WTC11 (cell line): ENCODE results near the gene FHIT. TPM values are rescaled to one million over a fixed set of nuclear protein-coding genes. Genes with fewer than 3 reads are reported as not detected.

Experiments
- ATAC-seq: fragments of 200-7000 bp; cut with Tn5 transposase; 2 replicates; pipeline ENCODE4 v1.10.0; 2021; ENCODE audit warnings: mild to moderate bottlenecking, moderate library complexity
- CTCF ChIA-PET: fragments of 300-600 bp; sonication (Branson Sonifier 250); formaldehyde crosslinking; loops from one replicate; lab custom pipeline; 2021; ENCODE audit warnings: antibody characterized with exemption; lab: Charles Lee
- POLR2A ChIA-PET: fragments of 350-600 bp; sonication (Branson Sonifier 250); formaldehyde crosslinking; loops from one replicate; lab custom pipeline; 2021; ENCODE audit warnings: antibody characterized with exemption; lab: Charles Lee
- DNase-seq: peaks from one replicate; pipeline ENCODE4 v3.0.0; 2021; ENCODE audit warnings: low spot score
- H3K27ac Mint-ChIP-seq: 2 replicates; pipeline ENCODE4 v1.8.0; 2021; ENCODE audit warnings: mixed read lengths
- H3K27me3 Mint-ChIP-seq: 2 replicates; pipeline ENCODE4 v1.8.0; 2021; ENCODE audit warnings: low read depth, mild to moderate bottlenecking, moderate library complexity, mixed read lengths
- H3K36me3 Mint-ChIP-seq: 2 replicates; pipeline ENCODE4 v1.8.0; 2021; ENCODE audit warnings: mixed read lengths
- H3K4me1 Mint-ChIP-seq: 2 replicates; pipeline ENCODE4 v1.8.0; 2022; ENCODE audit warnings: mixed read lengths
- H3K4me3 Mint-ChIP-seq: 2 replicates; pipeline ENCODE4 v1.8.0; 2021; ENCODE audit warnings: mild to moderate bottlenecking, moderate library complexity, mixed read lengths
- H3K9me3 Mint-ChIP-seq: 2 replicates; pipeline ENCODE4 v1.8.0; 2021; ENCODE audit warnings: mixed read lengths
- CDX4 ChIP-seq: fragments of 250-450 bp; sonication (Bioruptor Pico); IDR thresholded peaks from 2 replicates; pipeline ENCODE4 v1.9.0; 2021; ENCODE audit warnings: moderate library complexity, mild to moderate bottlenecking, inconsistent platforms, borderline replicate concordance
- EMX1 ChIP-seq: fragments of 250-450 bp; sonication (Bioruptor Pico); IDR thresholded peaks from 2 replicates; pipeline ENCODE4 v1.8.0; 2021; ENCODE audit warnings: mild to moderate bottlenecking
- FOXJ3 ChIP-seq: sonication (generic); formaldehyde crosslinking; IDR thresholded peaks from 2 replicates; pipeline ENCODE4 v1.9.0; 2021; ENCODE audit warnings: missing genetic modification reagents, mild to moderate bottlenecking, borderline replicate concordance
- FOXP1 ChIP-seq: sonication (generic); formaldehyde crosslinking; IDR thresholded peaks from 2 replicates; pipeline ENCODE4 v1.8.0; 2022; ENCODE audit warnings: missing genetic modification reagents, mild to moderate bottlenecking, moderate library complexity, borderline replicate concordance
- HMGXB4 ChIP-seq: sonication (generic); formaldehyde crosslinking; IDR thresholded peaks from 2 replicates; pipeline ENCODE4 v1.8.1; 2023; ENCODE audit warnings: mild to moderate bottlenecking, moderate library complexity, missing genetic modification reagents
- JUN ChIP-seq: sonication (generic); formaldehyde crosslinking; IDR thresholded peaks from 2 replicates; pipeline ENCODE4 v1.8.0; 2023; ENCODE audit warnings: mild to moderate bottlenecking, missing genetic modification reagents
- MLX ChIP-seq: sonication (generic); formaldehyde crosslinking; IDR thresholded peaks from 2 replicates; pipeline ENCODE4 v1.8.1; 2023; ENCODE audit warnings: mild to moderate bottlenecking, missing genetic modification reagents, moderate library complexity
- MXD4 ChIP-seq: fragments of 250-450 bp; sonication (Bioruptor Pico); IDR thresholded peaks from 2 replicates; pipeline ENCODE4 v1.8.0; 2021; ENCODE audit warnings: mild to moderate bottlenecking, moderate library complexity, borderline replicate concordance
- NFE2L1 ChIP-seq: sonication (generic); formaldehyde crosslinking; IDR thresholded peaks from 2 replicates; pipeline ENCODE4 v1.8.1; 2023; ENCODE audit warnings: missing genetic modification reagents
- NR1H2 ChIP-seq: sonication (generic); formaldehyde crosslinking; IDR thresholded peaks from 2 replicates; pipeline ENCODE4 v1.9.0; 2021; ENCODE audit warnings: mild to moderate bottlenecking, moderate library complexity, missing genetic modification reagents
- RORB ChIP-seq: fragments of 250-450 bp; sonication (Bioruptor Pico); IDR thresholded peaks from 2 replicates; pipeline ENCODE4 v1.9.0; 2021; ENCODE audit warnings: mild to moderate bottlenecking
- SMAD3 ChIP-seq: sonication (generic); formaldehyde crosslinking; IDR thresholded peaks from 2 replicates; pipeline ENCODE4 v1.8.0; 2022; ENCODE audit warnings: missing genetic modification reagents, mild to moderate bottlenecking, borderline replicate concordance
- SMAD4 ChIP-seq: sonication (generic); formaldehyde crosslinking; IDR thresholded peaks from 2 replicates; pipeline ENCODE4 v1.8.0; 2022; ENCODE audit warnings: mild to moderate bottlenecking, missing genetic modification reagents
- USF1 ChIP-seq: sonication (generic); formaldehyde crosslinking; IDR thresholded peaks from 2 replicates; pipeline ENCODE4 v1.8.0; 2022; ENCODE audit warnings: mild to moderate bottlenecking, missing genetic modification reagents
- ZNF121 ChIP-seq: sonication (generic); formaldehyde crosslinking; IDR thresholded peaks from 2 replicates; pipeline ENCODE4 v1.8.0; 2023; ENCODE audit warnings: missing genetic modification reagents
- total RNA-seq: library from RNA; stranded (reverse); gene quantifications from 3 replicates; pipeline ENCODE4 v1.2.3, GENCODE V29; 2021
- TF ChIP-seq, protein P1 (sequence below): sonication (generic); formaldehyde crosslinking; IDR thresholded peaks from 2 replicates; pipeline ENCODE4 v1.8.0; 2022; ENCODE audit warnings: mild to moderate bottlenecking, missing genetic modification reagents
- TF ChIP-seq, protein P2 (sequence below): sonication (generic); formaldehyde crosslinking; IDR thresholded peaks from 2 replicates; pipeline ENCODE4 v1.8.0; 2022; ENCODE audit warnings: missing genetic modification reagents
- TF ChIP-seq, protein P3 (sequence below): sonication (generic); formaldehyde crosslinking; IDR thresholded peaks from 2 replicates; pipeline ENCODE4 v1.8.1; 2022; ENCODE audit warnings: low read depth, missing genetic modification reagents, borderline replicate concordance
- TF ChIP-seq, protein P4 (sequence below): fragments of 200-600 bp; IDR thresholded peaks from 2 replicates; pipeline ENCODE4 v1.8.0; 2022; ENCODE audit warnings: antibody characterized with exemption
- TF ChIP-seq, protein P5 (sequence below): sonication (generic); formaldehyde crosslinking; IDR thresholded peaks from 2 replicates; pipeline ENCODE4 v1.8.0; 2023; ENCODE audit warnings: mild to moderate bottlenecking, missing genetic modification reagents

The FHIT gene
- total RNA-seq, 1 experiment from 2014 or later = 2.6 TPM

DNA sequence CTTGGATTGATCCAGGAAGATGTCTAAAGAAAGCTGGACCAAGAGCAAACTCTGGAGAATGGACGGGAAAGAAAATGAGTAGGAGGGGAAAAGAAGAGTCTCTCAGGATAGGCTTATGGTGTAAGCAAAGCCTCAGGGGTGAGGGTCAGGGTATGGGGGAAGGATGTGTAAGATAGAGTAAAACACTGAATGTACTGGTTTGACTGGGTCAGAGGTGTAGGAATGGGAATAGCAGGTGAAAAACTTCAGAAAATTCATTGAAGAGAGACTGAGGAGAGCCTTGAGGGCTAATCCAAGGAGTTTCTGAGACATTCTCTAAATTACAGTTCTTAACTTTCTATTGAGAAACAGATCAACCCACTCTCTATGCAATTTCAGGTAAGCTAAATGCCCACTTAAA is 857.3 kb downstream of the FHIT start:
- ATAC-seq = no peak
- no peak for TF ChIP-seq FOXJ3 (CRISPR knock-in tag)
- TF ChIP-seq RORB (CRISPR knock-in tag) = no peak
- TF ChIP-seq USF1 (CRISPR knock-in tag) = no peak
- no peak for TF ChIP-seq NFE2L1 (CRISPR knock-in tag)
- no peak for TF ChIP-seq MXD4 (CRISPR knock-in tag)
- no peak for TF ChIP-seq MLX (CRISPR knock-in tag)
- TF ChIP-seq, protein P1, sequence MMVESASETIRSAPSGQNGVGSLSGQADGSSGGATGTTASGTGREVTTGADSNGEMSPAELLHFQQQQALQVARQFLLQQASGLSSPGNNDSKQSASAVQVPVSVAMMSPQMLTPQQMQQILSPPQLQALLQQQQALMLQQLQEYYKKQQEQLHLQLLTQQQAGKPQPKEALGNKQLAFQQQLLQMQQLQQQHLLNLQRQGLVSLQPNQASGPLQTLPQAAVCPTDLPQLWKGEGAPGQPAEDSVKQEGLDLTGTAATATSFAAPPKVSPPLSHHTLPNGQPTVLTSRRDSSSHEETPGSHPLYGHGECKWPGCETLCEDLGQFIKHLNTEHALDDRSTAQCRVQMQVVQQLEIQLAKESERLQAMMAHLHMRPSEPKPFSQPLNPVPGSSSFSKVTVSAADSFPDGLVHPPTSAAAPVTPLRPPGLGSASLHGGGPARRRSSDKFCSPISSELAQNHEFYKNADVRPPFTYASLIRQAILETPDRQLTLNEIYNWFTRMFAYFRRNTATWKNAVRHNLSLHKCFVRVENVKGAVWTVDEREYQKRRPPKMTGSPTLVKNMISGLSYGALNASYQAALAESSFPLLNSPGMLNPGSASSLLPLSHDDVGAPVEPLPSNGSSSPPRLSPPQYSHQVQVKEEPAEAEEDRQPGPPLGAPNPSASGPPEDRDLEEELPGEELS (CRISPR knock-in tag) = no peak
- no peak for TF ChIP-seq SMAD4 (CRISPR knock-in tag)
- TF ChIP-seq, protein P2, sequence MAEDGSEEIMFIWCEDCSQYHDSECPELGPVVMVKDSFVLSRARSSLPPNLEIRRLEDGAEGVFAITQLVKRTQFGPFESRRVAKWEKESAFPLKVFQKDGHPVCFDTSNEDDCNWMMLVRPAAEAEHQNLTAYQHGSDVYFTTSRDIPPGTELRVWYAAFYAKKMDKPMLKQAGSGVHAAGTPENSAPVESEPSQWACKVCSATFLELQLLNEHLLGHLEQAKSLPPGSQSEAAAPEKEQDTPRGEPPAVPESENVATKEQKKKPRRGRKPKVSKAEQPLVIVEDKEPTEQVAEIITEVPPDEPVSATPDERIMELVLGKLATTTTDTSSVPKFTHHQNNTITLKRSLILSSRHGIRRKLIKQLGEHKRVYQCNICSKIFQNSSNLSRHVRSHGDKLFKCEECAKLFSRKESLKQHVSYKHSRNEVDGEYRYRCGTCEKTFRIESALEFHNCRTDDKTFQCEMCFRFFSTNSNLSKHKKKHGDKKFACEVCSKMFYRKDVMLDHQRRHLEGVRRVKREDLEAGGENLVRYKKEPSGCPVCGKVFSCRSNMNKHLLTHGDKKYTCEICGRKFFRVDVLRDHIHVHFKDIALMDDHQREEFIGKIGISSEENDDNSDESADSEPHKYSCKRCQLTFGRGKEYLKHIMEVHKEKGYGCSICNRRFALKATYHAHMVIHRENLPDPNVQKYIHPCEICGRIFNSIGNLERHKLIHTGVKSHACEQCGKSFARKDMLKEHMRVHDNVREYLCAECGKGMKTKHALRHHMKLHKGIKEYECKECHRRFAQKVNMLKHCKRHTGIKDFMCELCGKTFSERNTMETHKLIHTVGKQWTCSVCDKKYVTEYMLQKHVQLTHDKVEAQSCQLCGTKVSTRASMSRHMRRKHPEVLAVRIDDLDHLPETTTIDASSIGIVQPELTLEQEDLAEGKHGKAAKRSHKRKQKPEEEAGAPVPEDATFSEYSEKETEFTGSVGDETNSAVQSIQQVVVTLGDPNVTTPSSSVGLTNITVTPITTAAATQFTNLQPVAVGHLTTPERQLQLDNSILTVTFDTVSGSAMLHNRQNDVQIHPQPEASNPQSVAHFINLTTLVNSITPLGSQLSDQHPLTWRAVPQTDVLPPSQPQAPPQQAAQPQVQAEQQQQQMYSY (CRISPR knock-in tag) = no peak
- TF ChIP-seq, protein P3, sequence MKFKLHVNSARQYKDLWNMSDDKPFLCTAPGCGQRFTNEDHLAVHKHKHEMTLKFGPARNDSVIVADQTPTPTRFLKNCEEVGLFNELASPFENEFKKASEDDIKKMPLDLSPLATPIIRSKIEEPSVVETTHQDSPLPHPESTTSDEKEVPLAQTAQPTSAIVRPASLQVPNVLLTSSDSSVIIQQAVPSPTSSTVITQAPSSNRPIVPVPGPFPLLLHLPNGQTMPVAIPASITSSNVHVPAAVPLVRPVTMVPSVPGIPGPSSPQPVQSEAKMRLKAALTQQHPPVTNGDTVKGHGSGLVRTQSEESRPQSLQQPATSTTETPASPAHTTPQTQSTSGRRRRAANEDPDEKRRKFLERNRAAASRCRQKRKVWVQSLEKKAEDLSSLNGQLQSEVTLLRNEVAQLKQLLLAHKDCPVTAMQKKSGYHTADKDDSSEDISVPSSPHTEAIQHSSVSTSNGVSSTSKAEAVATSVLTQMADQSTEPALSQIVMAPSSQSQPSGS (CRISPR knock-in tag) = no peak
- Mint-ChIP-seq H3K4me1 (0 out of 2 replicates have a peak, but pooled peaks cover 3% of the 10 kb centered on the region), H3K27ac (no peak overlapping the region), H3K9me3 (peaks cover 7% of the 10 kb centered on the region), H3K36me3 (peaks cover 8% of the 10 kb centered on the region), H3K27me3 (no peaks in the 10 kb centered on the region), H3K4me3 (no peak overlapping the region)
- ChIA-PET CTCF (no interaction called here), POLR2A (no interaction called here)
- DNase-seq = no peak

GRCh38 chr3:60392501-60392900 is 858.8 kb downstream of the FHIT start:
- peaks cover under 1% of the 10 kb centered on the region; the same call in 1 of the 2 replicates for H3K9me3 Mint-ChIP-seq
- DNase-seq (no peak), ATAC-seq (no peak)
- H3K27ac Mint-ChIP-seq = no peak overlapping the region
- H3K36me3 Mint-ChIP-seq = peaks cover under 1% of the 10 kb centered on the region; the same call in 1 of the 2 replicates
- H3K4me3 Mint-ChIP-seq = no peak overlapping the region
- ChIA-PET CTCF (no interaction called here), POLR2A (no interaction called here)
- H3K27me3 Mint-ChIP-seq = no peaks in the 10 kb centered on the region
- H3K4me1 Mint-ChIP-seq = 0 out of 2 replicates have a peak, but pooled peaks cover 3% of the 10 kb centered on the region
- TF ChIP-seq HMGXB4 (CRISPR knock-in tag) (no peak), ZNF121 (no peak), EMX1 (CRISPR knock-in tag) (no peak), CDX4 (CRISPR knock-in tag) (no peak), JUN (CRISPR knock-in tag) (no peak), FOXP1 (no peak), NR1H2 (CRISPR knock-in tag) (no peak), SMAD3 (CRISPR knock-in tag) (no peak)
- TF ChIP-seq, protein P4, sequence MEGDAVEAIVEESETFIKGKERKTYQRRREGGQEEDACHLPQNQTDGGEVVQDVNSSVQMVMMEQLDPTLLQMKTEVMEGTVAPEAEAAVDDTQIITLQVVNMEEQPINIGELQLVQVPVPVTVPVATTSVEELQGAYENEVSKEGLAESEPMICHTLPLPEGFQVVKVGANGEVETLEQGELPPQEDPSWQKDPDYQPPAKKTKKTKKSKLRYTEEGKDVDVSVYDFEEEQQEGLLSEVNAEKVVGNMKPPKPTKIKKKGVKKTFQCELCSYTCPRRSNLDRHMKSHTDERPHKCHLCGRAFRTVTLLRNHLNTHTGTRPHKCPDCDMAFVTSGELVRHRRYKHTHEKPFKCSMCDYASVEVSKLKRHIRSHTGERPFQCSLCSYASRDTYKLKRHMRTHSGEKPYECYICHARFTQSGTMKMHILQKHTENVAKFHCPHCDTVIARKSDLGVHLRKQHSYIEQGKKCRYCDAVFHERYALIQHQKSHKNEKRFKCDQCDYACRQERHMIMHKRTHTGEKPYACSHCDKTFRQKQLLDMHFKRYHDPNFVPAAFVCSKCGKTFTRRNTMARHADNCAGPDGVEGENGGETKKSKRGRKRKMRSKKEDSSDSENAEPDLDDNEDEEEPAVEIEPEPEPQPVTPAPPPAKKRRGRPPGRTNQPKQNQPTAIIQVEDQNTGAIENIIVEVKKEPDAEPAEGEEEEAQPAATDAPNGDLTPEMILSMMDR = no peak
- TF ChIP-seq, protein P5, sequence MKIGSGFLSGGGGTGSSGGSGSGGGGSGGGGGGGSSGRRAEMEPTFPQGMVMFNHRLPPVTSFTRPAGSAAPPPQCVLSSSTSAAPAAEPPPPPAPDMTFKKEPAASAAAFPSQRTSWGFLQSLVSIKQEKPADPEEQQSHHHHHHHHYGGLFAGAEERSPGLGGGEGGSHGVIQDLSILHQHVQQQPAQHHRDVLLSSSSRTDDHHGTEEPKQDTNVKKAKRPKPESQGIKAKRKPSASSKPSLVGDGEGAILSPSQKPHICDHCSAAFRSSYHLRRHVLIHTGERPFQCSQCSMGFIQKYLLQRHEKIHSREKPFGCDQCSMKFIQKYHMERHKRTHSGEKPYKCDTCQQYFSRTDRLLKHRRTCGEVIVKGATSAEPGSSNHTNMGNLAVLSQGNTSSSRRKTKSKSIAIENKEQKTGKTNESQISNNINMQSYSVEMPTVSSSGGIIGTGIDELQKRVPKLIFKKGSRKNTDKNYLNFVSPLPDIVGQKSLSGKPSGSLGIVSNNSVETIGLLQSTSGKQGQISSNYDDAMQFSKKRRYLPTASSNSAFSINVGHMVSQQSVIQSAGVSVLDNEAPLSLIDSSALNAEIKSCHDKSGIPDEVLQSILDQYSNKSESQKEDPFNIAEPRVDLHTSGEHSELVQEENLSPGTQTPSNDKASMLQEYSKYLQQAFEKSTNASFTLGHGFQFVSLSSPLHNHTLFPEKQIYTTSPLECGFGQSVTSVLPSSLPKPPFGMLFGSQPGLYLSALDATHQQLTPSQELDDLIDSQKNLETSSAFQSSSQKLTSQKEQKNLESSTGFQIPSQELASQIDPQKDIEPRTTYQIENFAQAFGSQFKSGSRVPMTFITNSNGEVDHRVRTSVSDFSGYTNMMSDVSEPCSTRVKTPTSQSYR (CRISPR knock-in tag) = no peak
